ENCODE data around the gene KCNK4.

DNA sequence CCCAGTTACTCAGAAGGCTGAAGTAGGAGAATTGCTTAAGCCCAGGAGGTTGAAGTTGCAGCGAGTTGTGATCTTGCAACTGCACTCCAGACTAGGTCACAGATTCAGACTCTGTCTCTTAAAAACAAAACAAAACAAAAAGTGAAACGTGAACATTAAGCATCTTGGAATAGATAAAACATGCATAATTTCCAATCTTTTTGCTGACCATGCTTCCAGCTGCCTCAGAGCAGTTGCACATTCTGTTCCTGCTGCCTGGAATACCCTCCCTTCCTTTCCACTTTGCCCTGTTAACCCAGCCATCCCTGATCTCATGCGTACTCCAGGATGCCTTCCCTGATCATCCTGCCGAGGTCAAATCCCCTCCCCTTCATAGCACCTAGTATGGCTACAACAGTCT, 48.2 kb downstream of the KCNK4 start:
- TF ChIP-seq POLR2A (IDR thresholded peaks at IDR 0.05; ENCODE audit: low read depth, low read length) (no peak), EZH2 (IDR thresholded peaks at IDR 0.05; ENCODE audit: borderline replicate concordance, low read depth, low read length, severe bottlenecking) (no peak), POLR2AphosphoS5 (IDR thresholded peaks at IDR 0.05; ENCODE audit: insufficient read depth, low read depth, low read length) (no peak), MYC (IDR thresholded peaks at IDR 0.05; ENCODE audit: low read depth, low read length) (no peak), JUN (IDR thresholded peaks at IDR 0.05; ENCODE audit: borderline replicate concordance, insufficient read depth, insufficient read length, low read depth) (no peak), FOS (IDR thresholded peaks at IDR 0.05; ENCODE audit: borderline replicate concordance, insufficient read depth, low read length) (no peak)
- TF ChIP-seq, protein P1, sequence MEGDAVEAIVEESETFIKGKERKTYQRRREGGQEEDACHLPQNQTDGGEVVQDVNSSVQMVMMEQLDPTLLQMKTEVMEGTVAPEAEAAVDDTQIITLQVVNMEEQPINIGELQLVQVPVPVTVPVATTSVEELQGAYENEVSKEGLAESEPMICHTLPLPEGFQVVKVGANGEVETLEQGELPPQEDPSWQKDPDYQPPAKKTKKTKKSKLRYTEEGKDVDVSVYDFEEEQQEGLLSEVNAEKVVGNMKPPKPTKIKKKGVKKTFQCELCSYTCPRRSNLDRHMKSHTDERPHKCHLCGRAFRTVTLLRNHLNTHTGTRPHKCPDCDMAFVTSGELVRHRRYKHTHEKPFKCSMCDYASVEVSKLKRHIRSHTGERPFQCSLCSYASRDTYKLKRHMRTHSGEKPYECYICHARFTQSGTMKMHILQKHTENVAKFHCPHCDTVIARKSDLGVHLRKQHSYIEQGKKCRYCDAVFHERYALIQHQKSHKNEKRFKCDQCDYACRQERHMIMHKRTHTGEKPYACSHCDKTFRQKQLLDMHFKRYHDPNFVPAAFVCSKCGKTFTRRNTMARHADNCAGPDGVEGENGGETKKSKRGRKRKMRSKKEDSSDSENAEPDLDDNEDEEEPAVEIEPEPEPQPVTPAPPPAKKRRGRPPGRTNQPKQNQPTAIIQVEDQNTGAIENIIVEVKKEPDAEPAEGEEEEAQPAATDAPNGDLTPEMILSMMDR (IDR thresholded peaks at IDR 0.05; ENCODE audit: extremely low read depth in 1 of 2, insufficient read depth in 1 of 2, low read depth in 1 of 2, low read length in 2 of 2): no peak
- TF ChIP-seq, protein P2, sequence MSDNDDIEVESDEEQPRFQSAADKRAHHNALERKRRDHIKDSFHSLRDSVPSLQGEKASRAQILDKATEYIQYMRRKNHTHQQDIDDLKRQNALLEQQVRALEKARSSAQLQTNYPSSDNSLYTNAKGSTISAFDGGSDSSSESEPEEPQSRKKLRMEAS (IDR thresholded peaks at IDR 0.05; ENCODE audit: insufficient read depth, insufficient read length): no peak

Measured in endothelial cell of umbilical vein (primary cell).